ENCODE measurements around the gene PTPRF.
"Not testable (repeated sequence)": the region's sequence is repeated elsewhere in the genome, so short reads cannot be mapped to it uniquely, and the experiment has no call there.

The PTPRF gene

DNA sequence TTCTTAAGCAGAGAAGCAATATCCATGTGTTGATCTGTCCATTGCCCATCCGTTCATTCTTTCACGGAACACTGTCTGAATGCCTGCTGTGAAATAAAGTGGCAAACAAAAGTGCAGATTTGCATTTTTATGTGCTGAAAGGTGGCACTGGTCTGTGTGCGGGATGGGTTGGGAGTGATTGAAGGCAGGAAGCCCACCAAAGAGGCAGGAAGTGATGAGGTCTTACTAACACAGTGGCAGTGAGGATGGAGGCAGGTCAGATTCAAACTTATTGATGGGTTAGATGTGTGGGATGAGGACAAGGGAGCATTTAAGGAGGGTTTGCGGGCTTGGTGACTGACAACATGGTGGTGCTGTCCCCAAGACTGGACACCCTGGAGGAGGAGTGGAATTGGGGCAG is 8.3 kb downstream of the PTPRF start:
- no peak for DNase-seq

DNA sequence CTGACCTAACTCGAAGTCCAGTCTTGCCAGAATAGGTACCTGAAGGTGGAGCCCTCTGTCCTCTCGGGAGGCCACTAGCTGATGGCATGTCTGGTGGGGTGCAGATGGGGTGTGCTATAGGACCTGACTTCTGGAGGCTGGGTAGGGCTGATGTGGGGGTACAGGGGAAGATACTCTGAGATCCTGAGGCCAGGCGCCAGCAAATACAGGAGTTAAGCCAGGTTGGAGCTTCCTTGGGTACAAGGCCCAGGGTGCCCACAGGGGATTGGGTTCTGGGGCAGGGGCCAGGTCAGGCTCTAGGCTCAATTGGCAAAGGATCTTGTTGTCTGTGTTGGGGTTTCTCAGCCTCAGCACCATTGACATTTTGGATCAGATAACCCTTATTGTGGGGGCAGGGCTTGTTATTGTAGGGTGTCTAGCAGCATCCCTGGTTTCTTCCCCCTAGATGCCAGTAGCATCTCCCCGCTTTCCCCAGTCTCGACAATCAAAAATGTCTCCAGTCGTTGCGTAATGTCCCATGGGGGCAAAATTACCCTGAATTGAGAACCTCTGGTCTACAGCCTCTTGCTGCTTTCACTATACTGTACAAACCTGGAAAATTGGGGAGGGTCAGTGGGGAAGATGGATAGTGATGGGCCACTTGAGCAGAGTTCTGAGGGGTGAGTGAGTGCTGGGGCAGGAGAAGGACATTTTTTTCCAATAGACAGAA is 9.2 kb downstream of the PTPRF start:
- no peak for DNase-seq

GRCh38 chr1:43540653-43541071 is 10.0 kb downstream of the PTPRF start:
- no peak for DNase-seq

DNA sequence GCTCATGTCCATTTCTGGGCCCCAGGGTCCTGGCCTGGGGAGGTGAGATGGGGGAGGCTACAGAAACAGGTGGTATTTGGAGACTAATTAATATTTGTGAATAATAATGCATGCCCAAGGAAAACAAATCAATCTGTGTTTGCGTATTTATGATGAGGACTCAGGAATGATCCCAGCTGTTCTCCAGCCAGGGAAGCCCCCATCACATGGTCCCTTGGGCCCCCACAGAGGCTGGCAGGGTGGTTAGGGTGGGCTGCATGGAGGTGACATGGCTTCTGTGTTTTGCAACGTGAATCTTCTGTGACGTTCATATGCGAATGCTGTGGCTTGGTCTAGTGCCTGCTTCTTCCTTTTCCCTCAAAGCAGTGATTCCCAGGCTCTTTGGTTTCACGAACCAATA is 10.5 kb downstream of the PTPRF start:
- no peak for DNase-seq

GRCh38 chr1:43541721-43542401 is 11.2 kb downstream of the PTPRF start:
- no peak for DNase-seq

DNA sequence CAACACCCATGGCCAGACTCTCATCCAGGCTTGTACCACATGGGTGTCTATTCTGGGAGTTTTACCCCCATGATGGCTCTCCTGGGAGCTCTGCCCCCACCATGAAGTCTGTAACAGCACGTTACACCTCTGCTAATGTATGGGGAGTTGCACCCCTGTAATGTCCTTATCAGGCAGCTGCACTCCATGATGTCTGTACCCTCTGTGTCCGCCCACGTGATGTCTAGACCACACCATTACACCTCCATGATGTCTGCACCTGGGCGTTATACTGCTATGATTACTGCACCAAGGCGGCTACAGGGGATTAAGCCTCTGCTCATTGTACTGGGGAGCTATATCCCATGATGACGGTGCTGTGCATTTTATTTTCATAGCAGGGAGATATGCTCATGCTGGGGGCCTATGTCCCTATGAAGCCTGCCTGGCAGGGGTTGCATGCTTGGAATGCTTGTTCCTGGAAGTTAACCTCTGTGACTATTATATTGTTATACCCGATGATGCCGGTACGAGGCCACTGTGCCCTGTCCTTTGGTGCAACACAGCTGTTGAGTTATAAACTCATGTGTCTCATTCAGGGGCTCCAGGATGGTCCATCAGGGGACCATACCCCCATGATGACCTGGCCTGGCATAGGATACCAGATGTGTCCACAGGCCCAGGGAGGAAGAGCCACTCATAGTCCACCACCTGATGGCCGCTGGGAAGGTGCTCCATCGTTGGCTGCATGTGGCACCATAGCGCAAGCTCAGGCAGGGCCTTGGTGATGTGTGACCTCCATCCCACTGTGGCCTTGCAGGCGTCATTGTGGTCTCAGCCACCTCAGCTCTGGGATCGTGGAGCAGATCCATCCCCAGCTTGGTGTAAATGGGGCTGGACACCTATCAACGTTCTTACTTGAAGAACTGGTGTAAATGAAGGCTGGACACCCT is 12.1 kb downstream of the PTPRF start:
- no peak for DNase-seq

DNA sequence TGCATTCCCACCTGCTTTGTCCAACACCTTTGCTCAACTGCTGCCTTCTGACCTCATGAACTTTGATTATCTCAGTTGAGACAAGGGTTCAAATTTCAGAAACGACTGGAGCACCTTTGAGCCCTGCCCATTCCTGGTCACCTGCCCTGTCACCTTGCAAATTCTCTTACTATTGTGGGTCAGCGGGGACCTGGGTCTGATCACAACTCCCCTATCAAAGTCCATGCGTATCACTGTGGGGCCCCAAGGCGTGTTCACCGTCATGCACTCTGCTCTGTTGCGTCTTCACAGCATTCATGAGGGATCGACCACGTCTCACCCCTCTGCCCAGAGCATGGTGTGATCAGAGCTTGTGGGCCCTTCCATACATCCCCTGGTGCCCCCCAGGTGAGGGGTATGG is 12.9 kb downstream of the PTPRF start:
- DNase-seq, result no peak

DNA sequence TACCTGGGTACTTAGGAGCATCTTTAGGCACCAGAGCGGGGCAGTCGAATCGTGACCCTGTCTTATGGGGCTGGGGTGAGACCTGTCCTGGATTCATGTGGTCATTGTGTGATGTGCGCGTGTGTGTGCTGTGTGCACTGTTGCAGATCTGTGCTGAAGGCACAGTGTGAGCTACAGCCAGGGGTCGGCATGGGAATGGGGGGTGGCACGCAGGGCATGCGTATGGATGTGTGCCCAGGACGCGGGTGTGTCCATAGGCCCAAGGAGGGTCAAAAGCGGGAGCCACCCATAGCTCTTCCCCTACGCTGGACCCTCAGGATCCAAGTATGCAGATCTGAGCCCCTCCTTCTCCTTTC is 14.6 kb downstream of the PTPRF start:
- no peak for DNase-seq

DNA sequence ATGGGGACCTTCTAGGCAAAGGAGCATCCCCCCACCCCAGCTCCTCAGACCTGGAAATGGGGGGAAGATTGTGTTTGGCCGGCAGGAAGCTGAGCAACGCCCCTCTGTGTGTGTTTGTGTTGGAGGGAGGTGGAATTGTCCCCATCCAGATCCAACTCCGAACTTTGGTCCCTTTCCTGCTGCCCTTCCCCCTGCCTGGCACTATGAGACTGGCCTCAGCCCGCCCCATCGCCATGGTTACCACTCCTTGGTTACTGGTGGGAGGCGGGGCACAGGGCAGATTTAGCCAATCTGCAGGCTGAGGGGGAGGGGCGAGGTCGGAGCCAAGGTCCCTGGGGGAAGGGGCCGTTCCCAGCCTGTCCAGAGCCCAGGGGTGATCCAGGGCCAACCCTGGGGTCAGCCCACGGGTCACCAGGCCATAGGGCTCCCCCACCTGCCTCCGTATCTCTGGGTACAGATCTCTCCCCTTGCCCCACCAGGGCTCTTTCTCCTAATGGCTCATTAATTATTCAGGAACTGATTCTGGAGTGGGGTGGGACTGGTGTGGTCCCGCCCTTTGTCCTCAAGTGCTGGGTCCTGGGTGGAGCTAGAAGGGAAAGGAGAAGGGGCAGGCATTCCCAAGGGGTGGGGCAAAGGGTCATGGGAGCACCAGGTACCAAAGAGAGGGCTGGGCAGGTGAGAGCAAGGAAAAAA is 15.2 kb downstream of the PTPRF start:
- no peak for DNase-seq

DNA sequence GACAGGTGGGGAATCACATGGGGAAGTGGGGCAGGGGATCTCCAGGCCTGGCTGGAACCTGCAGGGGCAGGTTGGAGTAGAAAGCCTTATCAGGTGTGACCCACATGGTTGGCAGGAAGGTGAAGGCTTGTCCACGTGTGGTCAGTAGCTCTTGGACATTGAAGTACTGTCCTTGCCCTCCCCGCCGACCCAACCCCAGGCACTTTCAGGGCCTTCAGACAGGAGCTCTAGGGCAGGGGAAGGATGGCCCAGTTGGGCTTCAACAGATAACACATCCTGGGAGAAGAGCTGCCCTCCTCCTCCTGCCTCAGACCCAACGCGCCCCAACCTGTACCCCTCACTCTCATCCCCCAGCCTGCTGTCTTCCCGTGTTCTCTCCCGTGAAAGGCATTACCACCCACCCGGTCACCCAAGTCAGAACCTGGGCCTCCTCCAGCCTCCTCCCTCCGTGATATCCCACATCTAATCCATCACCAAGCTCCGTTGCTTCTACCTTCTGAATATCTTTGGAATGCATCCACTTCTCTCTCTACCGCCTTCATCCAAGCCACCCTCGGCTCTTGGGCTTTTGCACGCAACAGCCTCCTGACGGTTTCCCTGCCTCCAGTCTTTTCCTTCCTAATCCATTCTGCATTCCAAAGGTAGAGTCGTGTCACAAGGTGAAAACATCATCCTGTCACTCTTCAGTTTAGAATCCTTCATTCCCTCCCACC is 15.9 kb downstream of the PTPRF start:
- DNase-seq, result no peak

GRCh38 chr1:43547538-43548072 is 16.9 kb downstream of the PTPRF start:
- DNase-seq, result no peak

DNA sequence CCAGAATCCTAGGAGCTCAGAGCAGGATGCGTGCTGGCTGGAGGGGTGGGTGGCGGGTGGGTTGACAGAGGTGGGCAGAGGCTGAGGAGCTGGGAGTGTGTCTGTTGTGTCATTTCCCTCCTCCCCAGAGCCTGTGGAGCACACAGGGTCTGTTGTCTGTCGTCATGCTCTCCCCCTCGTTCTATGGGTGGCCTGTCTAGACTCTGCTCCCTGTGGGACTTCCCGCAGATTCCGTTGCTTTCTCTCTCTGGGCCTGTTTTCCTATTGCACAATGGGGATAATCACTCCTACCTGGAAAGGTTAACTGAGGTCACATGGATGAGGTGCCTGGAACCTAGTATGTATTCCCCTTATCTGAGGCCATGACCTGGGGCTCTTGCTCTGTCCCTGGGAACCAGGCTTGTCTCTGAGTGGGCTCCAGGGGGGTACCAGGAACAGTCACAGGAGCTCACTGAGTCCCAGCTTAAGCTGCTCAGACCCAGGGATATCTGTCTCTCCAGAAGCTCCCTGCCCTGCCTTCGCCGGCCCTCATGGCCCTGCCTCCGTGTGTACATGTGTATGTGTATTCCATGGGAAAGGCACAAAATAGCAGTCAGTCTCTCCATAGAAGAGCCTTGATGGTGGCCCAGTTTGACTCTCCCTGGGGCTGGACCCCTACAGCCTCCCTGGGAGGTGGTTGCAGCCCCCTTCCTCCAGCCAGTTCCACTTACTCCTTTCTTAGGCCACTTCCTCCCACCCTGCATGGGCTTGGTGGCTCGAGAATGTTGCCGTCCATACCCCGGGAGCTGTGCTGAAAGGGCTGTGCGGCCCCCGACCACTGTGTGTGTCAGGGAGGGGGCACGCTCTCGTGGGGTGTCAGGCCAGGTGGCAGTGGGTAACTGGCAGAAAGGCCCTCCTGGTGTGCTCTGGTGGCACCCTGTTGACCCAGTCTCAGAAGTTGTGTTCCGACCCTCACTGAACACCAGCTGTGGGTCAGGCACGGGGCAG is 17.9 kb downstream of the PTPRF start:
- DNase-seq, result no peak

DNA sequence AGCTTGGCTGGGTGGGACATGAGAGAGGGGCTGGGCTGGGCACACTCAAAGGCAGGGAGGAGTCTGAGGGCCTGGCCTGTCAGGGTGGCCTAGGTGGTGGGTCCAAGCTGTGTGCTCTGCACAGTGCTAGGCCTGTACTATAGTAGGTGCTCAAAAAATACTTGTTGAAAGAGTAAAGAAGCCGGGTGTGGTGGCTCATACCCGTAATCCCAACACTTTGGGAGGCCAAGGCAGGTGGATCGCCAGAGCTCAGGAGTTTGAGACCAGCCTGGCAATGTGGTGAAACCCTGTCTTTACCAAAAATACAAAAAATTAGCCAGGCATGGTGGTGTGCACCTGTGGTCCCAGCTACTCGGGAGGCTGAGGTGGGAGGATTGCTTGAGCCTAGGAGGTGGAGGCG is 18.7 kb downstream of the PTPRF start:
- not testable (repeated sequence) for DNase-seq

DNA sequence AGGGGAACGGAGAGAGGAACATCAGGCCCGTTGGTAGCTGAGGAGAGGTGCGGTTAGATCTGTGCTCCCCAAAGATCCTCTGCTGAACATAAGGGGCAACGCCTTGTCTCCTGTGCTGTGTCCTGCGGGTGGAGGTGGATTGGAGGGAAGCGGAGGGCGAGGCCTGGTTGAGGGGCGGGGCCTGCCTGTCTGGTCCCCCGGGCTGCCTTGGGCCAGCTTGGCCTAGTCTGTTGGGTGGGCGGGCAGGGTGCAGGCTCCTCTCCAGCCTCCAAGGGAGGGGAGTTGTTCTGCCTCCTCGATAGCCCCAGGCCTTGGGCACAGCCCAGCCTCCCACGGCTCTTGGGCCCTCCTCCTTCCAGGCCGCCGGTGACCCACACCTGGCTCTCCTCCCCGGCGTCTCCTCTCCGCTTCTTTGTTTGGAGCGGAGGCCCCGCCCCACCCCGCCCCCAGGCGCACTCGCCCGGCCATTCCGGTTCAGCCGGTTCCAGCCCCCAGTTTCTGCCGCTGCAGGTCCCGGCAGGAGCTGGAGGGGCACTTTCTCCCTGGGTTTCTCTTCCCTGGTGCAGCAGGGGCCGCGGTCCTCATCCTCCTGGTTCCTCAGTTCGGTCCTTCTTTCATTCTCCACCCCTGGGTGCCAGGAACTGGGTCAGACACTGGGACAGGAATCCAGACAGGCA is 19.4 kb downstream of the PTPRF start:
- DNase-seq, result peak; percentile 84

GRCh38 chr1:43550598-43551246 is 20.0 kb downstream of the PTPRF start:
- DNase-seq, result no peak

- DNase-seq, result no peak
Measured at GRCh38 chr1:43551396-43551888, 20.8 kb downstream of the PTPRF start.

DNA sequence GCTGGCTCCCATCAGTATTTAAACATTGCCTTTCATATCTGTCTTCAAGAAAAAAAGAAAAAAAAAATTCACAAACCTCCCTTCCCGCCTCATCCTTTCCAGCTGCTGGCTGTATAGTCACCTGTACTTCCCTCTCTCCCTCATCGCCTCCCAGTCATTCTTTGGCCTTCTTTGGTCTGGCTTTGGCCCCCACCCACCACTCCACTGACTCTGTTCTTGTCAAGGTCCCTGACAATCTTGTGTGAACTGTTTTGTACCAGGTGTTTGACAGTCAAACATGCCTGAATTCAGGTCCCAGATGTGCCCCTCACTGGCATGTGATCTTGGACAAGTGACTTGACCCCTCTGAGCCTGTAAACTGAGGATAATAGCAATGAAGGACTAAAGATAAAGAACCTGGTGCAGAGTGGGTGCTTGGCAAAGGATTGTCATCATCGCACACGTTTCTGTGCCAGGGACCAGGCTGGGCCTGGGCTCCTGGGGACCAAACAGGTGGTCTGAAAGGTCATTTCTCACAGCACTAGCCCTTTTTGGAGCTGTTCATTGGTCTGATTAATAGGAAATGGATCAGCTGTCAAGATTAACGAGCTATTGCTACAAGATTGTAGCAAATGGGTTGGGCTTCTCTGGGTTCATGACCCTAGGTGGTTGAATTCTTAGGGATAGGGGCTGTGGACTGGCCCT is 21.5 kb downstream of the PTPRF start:
- no peak for DNase-seq

- DNase-seq, result no peak
Measured at GRCh38 chr1:43552813-43553212, 22.1 kb downstream of the PTPRF start.

DNA sequence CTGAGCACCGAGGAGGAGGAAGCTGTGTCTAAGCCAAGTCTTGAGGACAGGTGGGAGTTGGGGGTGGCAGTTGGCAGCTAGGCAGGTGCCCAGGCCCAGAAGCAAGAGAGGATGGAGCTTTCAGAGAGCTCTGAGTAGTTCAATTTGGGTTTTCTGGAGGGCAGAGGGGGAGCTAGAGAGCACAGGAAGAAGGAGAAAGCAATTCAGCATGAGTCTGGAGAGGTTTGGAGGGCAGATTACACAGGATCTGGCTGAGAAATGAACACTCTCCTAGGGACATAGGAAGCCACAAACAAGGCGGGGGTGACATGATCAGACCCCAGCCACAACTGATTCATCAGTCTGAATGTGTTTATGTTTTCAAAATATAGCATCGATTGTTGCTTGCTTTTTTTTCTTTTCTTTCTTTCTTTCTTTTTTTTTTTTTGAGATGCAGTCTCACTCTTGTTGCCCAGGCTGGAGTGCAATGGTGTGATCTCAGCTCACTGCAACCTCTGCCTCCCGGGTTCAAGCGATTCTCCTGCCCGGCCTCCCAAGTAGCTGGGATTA is 23.8 kb downstream of the PTPRF start:
- no peak for DNase-seq

All from NCI-H2107 (cell line).